ENCODE data around the gene LRRC34. TPM values are rescaled to one million over a fixed set of nuclear protein-coding genes. Genes with fewer than 3 reads are reported as not detected.
A peak's percentile ranks its signal among the peaks of the same experiment; 100 is the strongest.

The LRRC34 gene
- total and polyA plus RNA-seq, 4 experiments from 2014 or later, result 0.33 to 0.98 (median 0.42) TPM

DNA sequence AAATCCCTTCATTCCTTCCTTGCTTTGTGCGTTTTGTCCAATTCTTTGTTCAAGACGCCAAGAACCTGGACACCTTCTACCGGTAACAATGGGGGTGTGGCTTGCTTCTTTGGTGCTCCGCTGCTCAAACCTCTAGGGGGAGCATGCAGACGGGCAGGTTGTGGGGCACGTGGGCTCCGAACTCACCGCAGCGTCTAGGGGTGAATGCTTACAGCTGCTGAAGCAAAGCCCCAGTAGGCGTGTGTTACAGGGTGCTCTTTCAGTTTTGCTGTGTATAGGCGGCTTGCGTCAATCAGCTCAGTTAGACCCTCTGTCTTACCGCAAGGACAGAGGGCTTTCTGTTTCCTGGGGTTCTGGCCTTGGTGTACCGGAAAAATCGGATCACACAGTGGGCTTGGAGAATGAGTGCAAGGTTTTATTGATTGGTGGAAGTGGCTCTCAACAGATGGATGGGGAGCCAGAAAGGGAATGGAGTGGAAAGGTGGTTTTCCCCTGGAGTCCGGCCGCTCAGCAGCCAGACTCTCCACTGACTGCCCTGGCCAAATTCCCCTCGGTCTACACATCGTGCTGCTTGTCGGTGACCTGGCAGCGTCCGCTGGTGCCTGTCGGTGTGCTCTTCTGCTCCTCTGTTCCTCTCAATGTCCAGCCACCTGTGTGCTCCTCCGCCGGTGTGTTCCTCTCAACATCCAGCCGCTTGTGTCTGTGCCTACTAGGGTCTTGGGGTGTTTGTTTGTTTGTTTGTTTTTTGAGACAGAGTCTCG, 1.2 kb upstream of the LRRC34 start:
- Histone ChIP-seq H3K36me3 (ENCODE audit: insufficient read depth, low read length) (no peaks in the 10 kb centered on the region), H3K4me3 (ENCODE audit: low read length in 2 of 2) (peak overlapping the region in 1 of 2 donors; percentile 65), H3K9me3 (ENCODE audit: control insufficient read depth in 1 of 2, low read length in 2 of 2) (peaks cover 0 to 8% of the 10 kb centered on the region in 2 donors), H3K4me1 (ENCODE audit: insufficient read depth, low read length) (peaks cover 21% of the 10 kb centered on the region), H3K27ac (ENCODE audit: low read depth, low read length) (no peak overlapping the region), H3K27me3 (ENCODE audit: insufficient read depth, low read length) (no peaks in the 10 kb centered on the region)
- peaks cover 3 to 5% of the 10 kb centered on the region in 2 donors for H3K27me3 Mint-ChIP-seq
- POLR2A ChIA-PET (ENCODE audit: partially characterized antibody), result no interaction called here
- peak overlapping the region; percentile 79 to 98 (median 86) for H3K4me3 Mint-ChIP-seq
- CTCF ChIA-PET (ENCODE audit: partially characterized antibody), result interaction anchor here (1.2 kb wide), 1 partner anchor 41 kb away, joined by 3 read pairs; no protein-coding TSS in a partner anchor
- H3K4me1 Mint-ChIP-seq, result peaks cover 17 to 29% (median 19%) of the 10 kb centered on the region in 4 donors
- peak; percentile 69 to 85 (median 76) for DNase-seq
- H3K27ac Mint-ChIP-seq, result peak overlapping the region; percentile 7 to 87 (median 74)
- H3K9me3 Mint-ChIP-seq, result peaks cover 0 to 22% (median 12%) of the 10 kb centered on the region in 8 donors
- peaks cover 0 to 8% of the 10 kb centered on the region in 2 donors for H3K36me3 Mint-ChIP-seq
- intact Hi-C loops (cut with micrococcal nuclease), result loop anchor here (1.0 to 5.0 kb wide), 3 partner anchors 51 to 368 kb away; partner anchors contain the start of genes PHC3 and SEC62

DNA sequence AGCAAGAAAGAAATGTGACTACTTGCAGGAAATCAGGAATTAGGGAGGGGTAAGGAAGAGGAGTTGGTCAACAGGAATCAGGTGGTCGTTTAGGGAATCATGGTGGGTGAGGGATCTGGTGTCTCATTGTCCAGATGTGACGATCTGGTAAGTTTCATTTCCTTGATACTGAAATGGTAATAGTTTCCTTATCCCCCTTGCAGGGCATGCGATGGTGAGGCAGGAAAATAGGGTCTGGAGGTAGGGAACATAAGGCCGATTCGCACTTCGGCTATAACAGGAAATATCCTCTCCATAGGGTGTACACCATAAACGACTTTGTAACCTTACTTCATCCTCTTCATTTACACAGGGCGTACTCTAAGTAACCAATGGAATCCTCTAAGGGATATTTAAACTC, 574 bp upstream of the LRRC34 start:
- POLR2A ChIA-PET (ENCODE audit: partially characterized antibody), result interaction anchor here (0.7 to 2.2 kb wide), 5 partner anchors 9 to 153 kb away, joined by 3 to 16 read pairs (median 5); partner anchors contain the start of genes MYNN and SEC62
- Histone ChIP-seq H3K36me3 (ENCODE audit: insufficient read depth, low read length) (no peaks in the 10 kb centered on the region), H3K4me3 (ENCODE audit: low read length in 2 of 2) (peak overlapping the region; percentile 65 to 80), H3K4me1 (ENCODE audit: insufficient read depth, low read length) (peaks cover 21% of the 10 kb centered on the region), H3K27me3 (ENCODE audit: insufficient read depth, low read length) (no peaks in the 10 kb centered on the region), H3K27ac (ENCODE audit: low read depth, low read length) (peak overlapping the region; percentile 40), H3K9me3 (ENCODE audit: control insufficient read depth in 1 of 2, low read length in 2 of 2) (peaks cover 0 to 8% of the 10 kb centered on the region in 2 donors)
- H3K27me3 Mint-ChIP-seq, result peaks cover 2 to 4% of the 10 kb centered on the region in 2 donors
- H3K9me3 Mint-ChIP-seq, result peaks cover 0 to 22% (median 12%) of the 10 kb centered on the region in 8 donors
- intact Hi-C loops (cut with micrococcal nuclease), result loop anchor here (1.0 to 5.0 kb wide), 3 partner anchors 50 to 369 kb away; partner anchors contain the start of genes PHC3 and SEC62
- peaks cover 17 to 29% (median 19%) of the 10 kb centered on the region in 4 donors for H3K4me1 Mint-ChIP-seq
- H3K36me3 Mint-ChIP-seq, result peaks cover 0 to 8% of the 10 kb centered on the region in 2 donors
- CTCF ChIA-PET (ENCODE audit: partially characterized antibody), result interaction anchor here (0.9 to 1.9 kb wide), 2 partner anchors 50 to 154 kb away, joined by 3 to 8 read pairs; partner anchors contain the start of gene SEC62
- DNase-seq, result no peak
- peak overlapping the region; percentile 79 to 98 (median 86) for H3K4me3 Mint-ChIP-seq
- H3K27ac Mint-ChIP-seq, result peak overlapping the region; percentile 47 to 87 (median 63)

DNA sequence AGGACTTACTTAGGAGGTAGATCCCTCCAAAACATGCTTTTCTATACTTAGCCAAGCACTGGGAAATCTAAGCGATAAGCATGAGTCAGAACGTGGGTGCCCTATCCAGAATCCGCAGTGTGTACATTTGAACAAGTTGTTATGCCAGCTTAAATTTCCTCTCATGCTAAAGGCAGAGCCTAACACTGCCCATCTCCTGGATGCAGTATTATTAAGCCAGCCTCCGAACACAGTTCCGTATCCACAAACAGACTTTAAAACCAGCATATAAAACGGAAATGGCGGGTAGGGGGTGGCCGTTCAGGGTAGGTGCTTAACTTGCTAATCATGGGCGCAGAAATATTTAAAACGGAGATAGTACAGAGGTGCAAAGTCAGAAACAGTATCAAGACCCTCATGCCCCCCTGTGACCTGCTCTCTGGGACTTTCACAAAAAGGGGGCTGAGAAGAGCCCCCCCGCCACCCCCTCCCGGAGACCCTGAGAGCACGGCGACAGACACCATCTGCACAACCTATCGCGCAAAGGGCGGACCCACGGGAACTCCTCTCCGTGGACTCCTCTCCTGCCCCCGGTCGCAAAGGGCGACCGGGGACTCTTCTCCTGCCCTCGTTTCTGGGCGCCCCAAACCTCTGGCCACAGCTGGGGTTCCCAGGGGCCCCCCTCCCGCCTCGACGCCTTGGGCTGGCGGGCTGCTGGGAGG, 923 bp downstream of the LRRC34 start:
- H3K27me3 ChIP-seq (ENCODE audit: insufficient read depth, low read length), result no peaks in the 10 kb centered on the region
- H3K9me3 Mint-ChIP-seq, result peaks cover 0 to 16% (median 12%) of the 10 kb centered on the region in 8 donors
- peaks cover 0 to 8% of the 10 kb centered on the region in 2 donors for H3K9me3 ChIP-seq (ENCODE audit: control insufficient read depth in 1 of 2, low read length in 2 of 2)
- DNase-seq, result peak in 1 of 5 donors; percentile 0
- peaks cover 21% of the 10 kb centered on the region for H3K4me1 ChIP-seq (ENCODE audit: insufficient read depth, low read length)
- H3K4me3 ChIP-seq (ENCODE audit: low read length in 2 of 2), result peak overlapping the region in 1 of 2 donors; percentile 65
- H3K27ac ChIP-seq (ENCODE audit: low read depth, low read length), result no peak overlapping the region
- peak overlapping the region in 3 of 7 donors; percentile 5 to 72 (median 65) for H3K27ac Mint-ChIP-seq
- no peaks in the 10 kb centered on the region for H3K36me3 ChIP-seq (ENCODE audit: insufficient read depth, low read length)
- intact Hi-C loops (cut with micrococcal nuclease), result loop anchor here (1.0 to 5.0 kb wide), 2 partner anchors 38 to 371 kb away; partner anchors contain the start of genes MYNN and PHC3
- peaks cover 17 to 29% (median 19%) of the 10 kb centered on the region in 4 donors for H3K4me1 Mint-ChIP-seq
- no peaks in the 10 kb centered on the region for H3K27me3 Mint-ChIP-seq
- peak overlapping the region; percentile 60 to 98 (median 85) for H3K4me3 Mint-ChIP-seq
- ChIA-PET POLR2A (ENCODE audit: partially characterized antibody) (interaction anchor here (0.8 to 2.2 kb wide), 6 partner anchors 11 to 155 kb away, joined by 3 to 16 read pairs (median 4); partner anchors contain the start of genes ACTRT3, MYNN and SEC62), CTCF (ENCODE audit: partially characterized antibody) (interaction anchor here (0.9 to 1.9 kb wide), 2 partner anchors 13 to 49 kb away, joined by 3 to 8 read pairs; no protein-coding TSS in a partner anchor)
- peaks cover 0 to 8% of the 10 kb centered on the region in 2 donors for H3K36me3 Mint-ChIP-seq

DNA sequence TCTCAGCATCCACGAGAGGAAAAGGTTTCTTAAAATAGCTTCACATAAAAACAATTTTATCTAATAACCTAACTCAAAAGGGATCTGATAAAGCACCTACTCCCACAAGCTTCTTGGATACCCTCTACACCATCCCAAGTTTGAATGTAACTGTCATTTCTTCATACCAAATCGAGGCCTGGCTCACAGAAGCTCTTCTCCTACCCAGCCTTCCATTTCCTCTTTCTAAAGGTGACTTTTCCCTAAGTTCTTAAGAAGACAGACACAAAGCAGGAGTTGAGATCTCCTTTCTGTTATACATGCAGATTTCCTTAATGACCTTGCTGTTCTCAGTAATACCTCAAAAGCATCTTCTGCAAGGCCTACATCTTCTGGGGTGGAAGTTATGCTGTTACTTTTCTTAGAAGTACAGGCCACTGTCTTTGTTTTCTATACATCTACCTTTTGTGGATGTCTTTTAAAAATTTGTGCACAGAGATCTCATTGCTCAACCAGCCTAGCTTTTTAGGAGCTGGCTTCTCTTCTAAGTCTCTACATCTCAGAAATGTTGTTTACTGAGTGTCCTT, 3.4 kb downstream of the LRRC34 start:
- Histone ChIP-seq H3K27me3 (ENCODE audit: insufficient read depth, low read length) (no peaks in the 10 kb centered on the region), H3K9me3 (ENCODE audit: control insufficient read depth in 1 of 2, low read length in 2 of 2) (no peaks in the 10 kb centered on the region), H3K27ac (ENCODE audit: low read depth, low read length) (no peak overlapping the region), H3K4me1 (ENCODE audit: insufficient read depth, low read length) (peaks cover 21% of the 10 kb centered on the region), H3K36me3 (ENCODE audit: insufficient read depth, low read length) (no peaks in the 10 kb centered on the region), H3K4me3 (ENCODE audit: low read length in 2 of 2) (no peak overlapping the region)
- no peak for DNase-seq
- peak overlapping the region in 2 of 7 donors; percentile 10 to 30 for H3K27ac Mint-ChIP-seq
- peaks cover 0 to 8% of the 10 kb centered on the region in 2 donors for H3K36me3 Mint-ChIP-seq
- no peaks in the 10 kb centered on the region for H3K9me3 Mint-ChIP-seq
- no peak overlapping the region for H3K4me3 Mint-ChIP-seq
- intact Hi-C loops (cut with micrococcal nuclease), result no loop called here
- peaks cover 17 to 27% (median 18%) of the 10 kb centered on the region in 4 donors for H3K4me1 Mint-ChIP-seq
- H3K27me3 Mint-ChIP-seq, result no peaks in the 10 kb centered on the region
- ChIA-PET POLR2A (ENCODE audit: partially characterized antibody) (interaction anchor here (1.3 kb wide), 1 partner anchor 35 kb away, joined by 4 read pairs; no protein-coding TSS in a partner anchor), CTCF (ENCODE audit: partially characterized antibody) (interaction anchor here (0.7 kb wide), 1 partner anchor 158 kb away, joined by 3 read pairs; the partner anchor contains the start of gene SEC62)

DNA sequence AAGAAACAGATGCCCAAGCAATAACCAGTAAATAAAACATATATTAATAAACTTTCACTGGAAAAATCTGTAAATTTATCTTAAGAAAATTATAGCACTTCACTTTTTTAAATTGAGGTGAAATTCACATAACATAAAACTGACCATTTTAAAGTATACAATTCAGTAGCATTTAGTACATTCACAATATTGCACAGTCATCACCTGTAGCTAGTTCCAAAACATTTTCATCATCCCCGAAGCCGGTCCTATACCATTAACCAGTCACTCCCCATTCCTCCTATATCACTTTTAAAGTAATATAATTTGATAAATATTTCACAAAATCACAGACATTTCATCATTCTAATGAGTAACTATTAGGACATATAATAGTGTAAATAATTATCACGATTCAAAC, 8.0 kb downstream of the LRRC34 start:
- H3K27me3 ChIP-seq (ENCODE audit: insufficient read depth, low read length), result no peaks in the 10 kb centered on the region
- ChIA-PET POLR2A (ENCODE audit: partially characterized antibody) (interaction anchor here (1.7 kb wide), 1 partner anchor 32 kb away, joined by 8 read pairs; the partner anchor contains the start of gene MYNN), CTCF (ENCODE audit: partially characterized antibody) (no interaction called here)
- no peak overlapping the region for H3K4me3 ChIP-seq (ENCODE audit: low read length in 2 of 2)
- H3K36me3 ChIP-seq (ENCODE audit: insufficient read depth, low read length), result no peaks in the 10 kb centered on the region
- no peak for DNase-seq
- H3K9me3 Mint-ChIP-seq, result no peaks in the 10 kb centered on the region
- intact Hi-C loops (cut with micrococcal nuclease), result no loop called here
- H3K4me1 ChIP-seq (ENCODE audit: insufficient read depth, low read length), result no peaks in the 10 kb centered on the region
- H3K4me3 Mint-ChIP-seq, result no peak overlapping the region
- no peaks in the 10 kb centered on the region for H3K27me3 Mint-ChIP-seq
- no peak overlapping the region for H3K27ac Mint-ChIP-seq
- H3K36me3 Mint-ChIP-seq, result no peaks in the 10 kb centered on the region
- peaks cover 0 to 4% (median under 1%) of the 10 kb centered on the region in 4 donors for H3K4me1 Mint-ChIP-seq
- H3K27ac ChIP-seq (ENCODE audit: low read depth, low read length), result no peak overlapping the region
- no peaks in the 10 kb centered on the region for H3K9me3 ChIP-seq (ENCODE audit: control insufficient read depth in 1 of 2, low read length in 2 of 2)

- intact Hi-C loops (cut with micrococcal nuclease), result no loop called here
- H3K4me1 ChIP-seq (ENCODE audit: insufficient read depth, low read length), result no peaks in the 10 kb centered on the region
- no peaks in the 10 kb centered on the region for H3K27me3 ChIP-seq (ENCODE audit: insufficient read depth, low read length)
- Mint-ChIP-seq H3K27ac (no peak overlapping the region), H3K9me3 (no peaks in the 10 kb centered on the region), H3K27me3 (no peaks in the 10 kb centered on the region), H3K36me3 (peaks cover 0 to 15% of the 10 kb centered on the region in 2 donors), H3K4me1 (peaks cover 0 to 5% (median 3%) of the 10 kb centered on the region in 4 donors), H3K4me3 (no peak overlapping the region)
- peaks cover 6% of the 10 kb centered on the region for H3K36me3 ChIP-seq (ENCODE audit: insufficient read depth, low read length)
- ChIA-PET CTCF (ENCODE audit: partially characterized antibody) (no interaction called here), POLR2A (ENCODE audit: partially characterized antibody) (interaction anchor here (0.7 kb wide), 1 partner anchor 28 kb away, joined by 3 read pairs; the partner anchor contains the start of gene TERC)
- no peak for DNase-seq
- no peak overlapping the region for H3K27ac ChIP-seq (ENCODE audit: low read depth, low read length)
- H3K4me3 ChIP-seq (ENCODE audit: low read length in 2 of 2), result no peak overlapping the region
- no peaks in the 10 kb centered on the region for H3K9me3 ChIP-seq (ENCODE audit: control insufficient read depth in 1 of 2, low read length in 2 of 2)
Observed at GRCh38 chr3:169792359-169792758, 20.3 kb downstream of the LRRC34 start.

Measured in CD4-positive, alpha-beta memory T cell (primary cell).